GM19324 (cell line): ENCODE results near the gene MST1.

Source experiments
- ATAC-seq: cut with Tn5 transposase; IDR thresholded peaks from one replicate; pipeline ENCODE4 v1.9.1; 2021; ENCODE audit warnings: mild to moderate bottlenecking, moderate library complexity; ENCODE audit not compliant: unreplicated experiment, low FRiP score

MST1 gene

GRCh38 chr3:49681232-49681522 is 8.1 kb downstream of the MST1 start:
- no peak for ATAC-seq

GRCh38 chr3:49680493-49681231 is 8.6 kb downstream of the MST1 start:
- no peak for ATAC-seq

GRCh38 chr3:49675912-49676311 is 13.4 kb downstream of the MST1 start:
- no peak for ATAC-seq

- peak; percentile 1 for ATAC-seq
These were observed 14.7 kb downstream of the MST1 start for GRCh38 chr3:49674497-49674983.

- peak; percentile 83 for ATAC-seq
These were observed 15.4 kb downstream of the MST1 start, which contains the start of gene APEH for GRCh38 chr3:49673715-49674496. Gene APEH (plus strand): TSS chr3:49674351. CDS start chr3:49674402, 51 bp downstream.

- ATAC-seq, result no peak
These were observed 16.1 kb downstream of the MST1 start for GRCh38 chr3:49673121-49673714.

- no peak for ATAC-seq
These were observed 17.7 kb downstream of the MST1 start for GRCh38 chr3:49671291-49672288.

GRCh38 chr3:49670940-49671290 is 18.4 kb downstream of the MST1 start:
- no peak for ATAC-seq

GRCh38 chr3:49669352-49669751 is 19.9 kb downstream of the MST1 start:
- no peak for ATAC-seq

- ATAC-seq, result no peak
These were observed 20.4 kb downstream of the MST1 start for GRCh38 chr3:49668861-49669260.

- ATAC-seq, result no peak
These were observed 20.9 kb downstream of the MST1 start for GRCh38 chr3:49668414-49668797.

GRCh38 chr3:49667701-49668413 is 21.4 kb downstream of the MST1 start:
- no peak for ATAC-seq

- ATAC-seq, result no peak
These were observed 22.7 kb downstream of the MST1 start for GRCh38 chr3:49666592-49666991.

GRCh38 chr3:49665822-49666519 is 23.3 kb downstream of the MST1 start:
- ATAC-seq, result no peak

- ATAC-seq, result no peak
These were observed 25.0 kb downstream of the MST1 start for GRCh38 chr3:49664300-49664699.

GRCh38 chr3:49663831-49664230 is 25.4 kb downstream of the MST1 start:
- no peak for ATAC-seq

- ATAC-seq, result no peak
These were observed 26.4 kb downstream of the MST1 start for GRCh38 chr3:49662720-49663413.

- ATAC-seq, result no peak
These were observed 27.3 kb downstream of the MST1 start for GRCh38 chr3:49662021-49662420.

GRCh38 chr3:49661281-49661680 is 28.0 kb downstream of the MST1 start:
- no peak for ATAC-seq
